Right lobe of liver (tissue), 4 donors: ENCODE measurements around the gene NOL4L.

Experiments used
- CTCF ChIP-seq, 4 donors: fragments of 200-600 bp in 3 of 4; fragments of 450-650 bp in 1 of 4; IDR thresholded peaks; one replicate each; pipeline versions ENCODE4 v1.5.1 to v1.8.0; 2016 to 2022; ENCODE audit warnings: antibody characterized with exemption in 4 of 4, mild to moderate bottlenecking in 2 of 4
- POLR2A ChIP-seq: fragments of 450-650 bp; IDR thresholded peaks from one replicate; pipeline ENCODE4 v1.6.1; 2017; ENCODE audit warnings: antibody characterized with exemption, mild to moderate bottlenecking
- donor health status: DM: no; HTN: no; CAD: no.
- donor health status: DM: no; HTN: no; CAD: no.
- donor health status: DM: no; HTN: yes; CAD: no.

- TF ChIP-seq CTCF (IDR thresholded peaks at IDR 0.05) (no peak), POLR2A (no peak)
These were observed 11.6 kb upstream of the NOL4L start for GRCh38 chr20:32596681-32597252.
